ENCODE results near the gene CDKN1B.

Gene CDKN1B

DNA sequence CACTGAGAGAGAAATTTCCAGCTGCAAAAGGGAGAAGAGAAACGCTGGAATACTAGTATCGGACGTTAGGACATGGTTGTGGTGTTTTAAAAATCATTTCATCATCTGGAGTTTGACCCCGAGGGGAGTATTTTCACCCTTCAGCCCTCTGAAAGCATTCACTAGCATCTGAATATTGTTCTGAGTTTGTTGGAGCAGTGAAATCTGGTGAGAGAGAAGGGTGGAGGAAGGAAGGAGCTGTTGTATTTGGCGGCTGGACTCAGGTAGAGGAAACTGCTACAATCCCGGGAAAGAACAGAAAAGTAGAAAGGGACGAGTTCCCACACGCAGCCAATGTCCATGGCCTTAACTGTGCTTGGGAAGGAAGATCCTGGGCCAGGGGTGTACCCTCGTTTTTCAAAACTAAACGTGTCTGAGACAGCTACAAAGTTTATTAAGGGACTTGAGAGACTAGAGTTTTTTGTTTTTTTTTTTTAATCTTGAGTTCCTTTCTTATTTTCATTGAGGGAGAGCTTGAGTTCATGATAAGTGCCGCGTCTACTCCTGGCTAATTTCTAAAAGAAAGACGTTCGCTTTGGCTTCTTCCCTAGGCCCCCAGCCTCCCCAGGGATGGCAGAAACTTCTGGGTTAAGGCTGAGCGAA, 896 bp upstream of the CDKN1B start:
- Histone ChIP-seq H3K4me2 (ENCODE audit: low read length) (peak overlapping the region; percentile 83), H3F3A (ENCODE audit: insufficient read depth, low read length) (no peaks in the 10 kb centered on the region; the same call in 1 of the 2 replicates), H2AFZ (ENCODE audit: low read length) (no peak overlapping the region), H3K9me2 (ENCODE audit: low read depth, low read length) (no peaks in the 10 kb centered on the region), H3K79me2 (ENCODE audit: insufficient read depth, low read length) (peaks cover 32% of the 10 kb centered on the region), H3K4me3 (ENCODE audit: low read depth, low read length, poor library complexity, severe bottlenecking) (peak overlapping the region; percentile 88), H3K36me3 (ENCODE audit: insufficient read depth, low read length) (peaks cover 34% of the 10 kb centered on the region), H3K9ac (ENCODE audit: low read length) (peak overlapping the region; percentile 92), H3K4me1 (ENCODE audit: insufficient read depth, low read length, severe bottlenecking) (peaks cover 58% of the 10 kb centered on the region), H4K20me1 (ENCODE audit: insufficient read depth, low read length) (no peaks in the 10 kb centered on the region), H3K27me3 (ENCODE audit: insufficient read depth, low read length) (no peaks in the 10 kb centered on the region), H3K27ac (ENCODE audit: low read depth, low read length, poor library complexity, severe bottlenecking) (peak overlapping the region; percentile 98), H3K9me3 (ENCODE audit: low read length) (no peaks in the 10 kb centered on the region)
- TF ChIP-seq EZH2 (IDR thresholded peaks at IDR 0.05; ENCODE audit: borderline replicate concordance, low read length), result no peak
- TF ChIP-seq, protein P1, sequence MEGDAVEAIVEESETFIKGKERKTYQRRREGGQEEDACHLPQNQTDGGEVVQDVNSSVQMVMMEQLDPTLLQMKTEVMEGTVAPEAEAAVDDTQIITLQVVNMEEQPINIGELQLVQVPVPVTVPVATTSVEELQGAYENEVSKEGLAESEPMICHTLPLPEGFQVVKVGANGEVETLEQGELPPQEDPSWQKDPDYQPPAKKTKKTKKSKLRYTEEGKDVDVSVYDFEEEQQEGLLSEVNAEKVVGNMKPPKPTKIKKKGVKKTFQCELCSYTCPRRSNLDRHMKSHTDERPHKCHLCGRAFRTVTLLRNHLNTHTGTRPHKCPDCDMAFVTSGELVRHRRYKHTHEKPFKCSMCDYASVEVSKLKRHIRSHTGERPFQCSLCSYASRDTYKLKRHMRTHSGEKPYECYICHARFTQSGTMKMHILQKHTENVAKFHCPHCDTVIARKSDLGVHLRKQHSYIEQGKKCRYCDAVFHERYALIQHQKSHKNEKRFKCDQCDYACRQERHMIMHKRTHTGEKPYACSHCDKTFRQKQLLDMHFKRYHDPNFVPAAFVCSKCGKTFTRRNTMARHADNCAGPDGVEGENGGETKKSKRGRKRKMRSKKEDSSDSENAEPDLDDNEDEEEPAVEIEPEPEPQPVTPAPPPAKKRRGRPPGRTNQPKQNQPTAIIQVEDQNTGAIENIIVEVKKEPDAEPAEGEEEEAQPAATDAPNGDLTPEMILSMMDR (IDR thresholded peaks at IDR 0.05; ENCODE audit: low read length), result no peak

DNA sequence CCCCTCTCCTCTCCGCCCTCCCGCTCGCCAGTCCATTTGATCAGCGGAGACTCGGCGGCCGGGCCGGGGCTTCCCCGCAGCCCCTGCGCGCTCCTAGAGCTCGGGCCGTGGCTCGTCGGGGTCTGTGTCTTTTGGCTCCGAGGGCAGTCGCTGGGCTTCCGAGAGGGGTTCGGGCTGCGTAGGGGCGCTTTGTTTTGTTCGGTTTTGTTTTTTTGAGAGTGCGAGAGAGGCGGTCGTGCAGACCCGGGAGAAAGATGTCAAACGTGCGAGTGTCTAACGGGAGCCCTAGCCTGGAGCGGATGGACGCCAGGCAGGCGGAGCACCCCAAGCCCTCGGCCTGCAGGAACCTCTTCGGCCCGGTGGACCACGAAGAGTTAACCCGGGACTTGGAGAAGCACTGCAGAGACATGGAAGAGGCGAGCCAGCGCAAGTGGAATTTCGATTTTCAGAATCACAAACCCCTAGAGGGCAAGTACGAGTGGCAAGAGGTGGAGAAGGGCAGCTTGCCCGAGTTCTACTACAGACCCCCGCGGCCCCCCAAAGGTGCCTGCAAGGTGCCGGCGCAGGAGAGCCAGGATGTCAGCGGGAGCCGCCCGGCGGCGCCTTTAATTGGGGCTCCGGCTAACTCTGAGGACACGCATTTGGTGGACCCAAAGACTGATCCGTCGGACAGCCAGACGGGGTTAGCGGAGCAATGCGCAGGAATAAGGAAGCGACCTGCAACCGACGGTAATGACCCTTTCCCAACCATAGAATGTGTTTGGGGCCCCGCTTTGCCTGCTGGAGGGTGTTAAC, 615 bp downstream of the CDKN1B start:
- peak overlapping the region; percentile 98 for H3K27ac ChIP-seq (ENCODE audit: low read depth, low read length, poor library complexity, severe bottlenecking)
- no peaks in the 10 kb centered on the region for H3K9me2 ChIP-seq (ENCODE audit: low read depth, low read length)
- H3K36me3 ChIP-seq (ENCODE audit: insufficient read depth, low read length), result peaks cover 40% of the 10 kb centered on the region
- TF ChIP-seq EZH2 (IDR thresholded peaks at IDR 0.05; ENCODE audit: borderline replicate concordance, low read length), result no peak
- TF ChIP-seq, protein P1 (IDR thresholded peaks at IDR 0.05; ENCODE audit: low read length), result no peak
- H2AFZ ChIP-seq (ENCODE audit: low read length), result no peak overlapping the region
- peak overlapping the region; percentile 88 for H3K4me3 ChIP-seq (ENCODE audit: low read depth, low read length, poor library complexity, severe bottlenecking)
- H3F3A ChIP-seq (ENCODE audit: insufficient read depth, low read length), result peaks cover 8% of the 10 kb centered on the region
- peak overlapping the region; percentile 83 for H3K4me2 ChIP-seq (ENCODE audit: low read length)
- H3K9me3 ChIP-seq (ENCODE audit: low read length), result no peaks in the 10 kb centered on the region
- H4K20me1 ChIP-seq (ENCODE audit: insufficient read depth, low read length), result no peaks in the 10 kb centered on the region
- no peaks in the 10 kb centered on the region for H3K27me3 ChIP-seq (ENCODE audit: insufficient read depth, low read length)
- H3K79me2 ChIP-seq (ENCODE audit: insufficient read depth, low read length), result peaks cover 32% of the 10 kb centered on the region
- peak overlapping the region; percentile 92 for H3K9ac ChIP-seq (ENCODE audit: low read length)
- H3K4me1 ChIP-seq (ENCODE audit: insufficient read depth, low read length, severe bottlenecking), result peaks cover 74% of the 10 kb centered on the region

DNA sequence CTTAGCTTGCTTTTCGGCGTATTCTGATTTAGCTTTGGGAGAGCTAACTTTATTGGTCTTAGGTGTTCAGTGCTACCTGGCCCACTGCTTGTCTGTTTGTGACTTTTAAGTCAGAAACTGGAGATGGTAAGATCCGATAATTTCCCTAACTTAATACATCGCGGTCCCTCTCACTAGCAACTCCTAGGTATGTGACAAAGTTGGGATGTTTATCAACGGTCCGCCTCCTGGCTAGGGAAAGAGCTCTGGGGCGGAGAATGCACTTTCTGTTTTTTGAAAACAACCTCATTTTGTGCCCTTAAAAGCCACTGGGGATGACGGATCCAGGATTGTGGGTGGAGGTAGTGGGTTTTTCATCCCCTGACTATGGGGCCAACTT, 1.2 kb downstream of the CDKN1B start:
- no peaks in the 10 kb centered on the region for H3K9me2 ChIP-seq (ENCODE audit: low read depth, low read length)
- H3K36me3 ChIP-seq (ENCODE audit: insufficient read depth, low read length), result peaks cover 40% of the 10 kb centered on the region
- TF ChIP-seq, protein P1 (IDR thresholded peaks at IDR 0.05; ENCODE audit: low read length), result no peak
- no peak for TF ChIP-seq EZH2 (IDR thresholded peaks at IDR 0.05; ENCODE audit: borderline replicate concordance, low read length)
- no peaks in the 10 kb centered on the region for H3K9me3 ChIP-seq (ENCODE audit: low read length)
- H3K4me3 ChIP-seq (ENCODE audit: low read depth, low read length, poor library complexity, severe bottlenecking), result peak overlapping the region; percentile 88
- no peaks in the 10 kb centered on the region for H4K20me1 ChIP-seq (ENCODE audit: insufficient read depth, low read length)
- no peaks in the 10 kb centered on the region for H3K27me3 ChIP-seq (ENCODE audit: insufficient read depth, low read length)
- peaks cover 32% of the 10 kb centered on the region for H3K79me2 ChIP-seq (ENCODE audit: insufficient read depth, low read length)
- H2AFZ ChIP-seq (ENCODE audit: low read length), result no peak overlapping the region
- H3K4me1 ChIP-seq (ENCODE audit: insufficient read depth, low read length, severe bottlenecking), result peaks cover 79% of the 10 kb centered on the region
- H3F3A ChIP-seq (ENCODE audit: insufficient read depth, low read length), result peaks cover 12% of the 10 kb centered on the region
- peak overlapping the region; percentile 83 for H3K4me2 ChIP-seq (ENCODE audit: low read length)
- peak overlapping the region; percentile 92 for H3K9ac ChIP-seq (ENCODE audit: low read length)
- H3K27ac ChIP-seq (ENCODE audit: low read depth, low read length, poor library complexity, severe bottlenecking), result peak overlapping the region; percentile 98
